ENCODE results near the gene SEPSECS. TPM values are rescaled to one million over a fixed set of nuclear protein-coding genes. Genes with fewer than 3 reads are reported as not detected.

Gene SEPSECS
- total and polyA plus RNA-seq, 4 donors, result 2.8 to 23.2 (median 7.3) TPM

DNA sequence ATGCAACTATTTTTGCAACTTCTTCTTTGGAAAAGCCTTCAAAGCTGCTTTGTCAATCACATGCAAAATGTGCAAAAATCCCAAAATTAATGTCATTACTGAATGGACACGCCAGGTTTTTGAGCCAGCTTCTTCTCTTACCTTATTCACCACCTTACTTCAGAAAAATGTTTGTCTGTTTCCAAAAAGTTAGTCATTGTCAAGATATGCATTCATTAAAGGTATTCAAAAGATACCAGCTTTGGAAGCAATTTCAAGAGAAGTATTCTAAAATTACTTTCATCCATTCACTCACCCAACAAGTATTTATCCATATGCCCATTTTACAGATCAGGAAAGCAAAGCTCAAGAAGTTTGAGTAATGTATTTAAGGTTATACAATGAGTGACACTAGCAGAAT is 2.3 kb upstream of the SEPSECS start:
- no peaks in the 10 kb centered on the region for H3K27me3 ChIP-seq (ENCODE audit: control insufficient read depth in 3 of 3, insufficient read depth in 3 of 3, low read length in 2 of 3)
- ATAC-seq (ENCODE audit: insufficient read depth, low FRiP score) (no peak), DNase-seq (no peak)
- H3K9me3 ChIP-seq (ENCODE audit: control insufficient read depth in 4 of 4, insufficient read depth in 3 of 4, low read length in 3 of 4), result no peaks in the 10 kb centered on the region
- no peak overlapping the region for H3K27ac ChIP-seq (ENCODE audit: low read depth in 1 of 2, low read length in 1 of 2)
- H3K9ac ChIP-seq (ENCODE audit: insufficient read depth in 1 of 2, low read length in 2 of 2), result no peak overlapping the region
- TF ChIP-seq, protein P1, sequence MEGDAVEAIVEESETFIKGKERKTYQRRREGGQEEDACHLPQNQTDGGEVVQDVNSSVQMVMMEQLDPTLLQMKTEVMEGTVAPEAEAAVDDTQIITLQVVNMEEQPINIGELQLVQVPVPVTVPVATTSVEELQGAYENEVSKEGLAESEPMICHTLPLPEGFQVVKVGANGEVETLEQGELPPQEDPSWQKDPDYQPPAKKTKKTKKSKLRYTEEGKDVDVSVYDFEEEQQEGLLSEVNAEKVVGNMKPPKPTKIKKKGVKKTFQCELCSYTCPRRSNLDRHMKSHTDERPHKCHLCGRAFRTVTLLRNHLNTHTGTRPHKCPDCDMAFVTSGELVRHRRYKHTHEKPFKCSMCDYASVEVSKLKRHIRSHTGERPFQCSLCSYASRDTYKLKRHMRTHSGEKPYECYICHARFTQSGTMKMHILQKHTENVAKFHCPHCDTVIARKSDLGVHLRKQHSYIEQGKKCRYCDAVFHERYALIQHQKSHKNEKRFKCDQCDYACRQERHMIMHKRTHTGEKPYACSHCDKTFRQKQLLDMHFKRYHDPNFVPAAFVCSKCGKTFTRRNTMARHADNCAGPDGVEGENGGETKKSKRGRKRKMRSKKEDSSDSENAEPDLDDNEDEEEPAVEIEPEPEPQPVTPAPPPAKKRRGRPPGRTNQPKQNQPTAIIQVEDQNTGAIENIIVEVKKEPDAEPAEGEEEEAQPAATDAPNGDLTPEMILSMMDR (IDR thresholded peaks at IDR 0.05; ENCODE audit: control extremely low read depth, extremely low read depth), result no peak
- WGBS, 2 donors, result 53 to 79% methylated on average over 1 of the region's 1 CpG
- peaks cover 0 to 6% (median 3%) of the 10 kb centered on the region in 4 donors for H3K36me3 ChIP-seq (ENCODE audit: control insufficient read depth in 4 of 4, insufficient read depth in 4 of 4, low read length in 4 of 4)
- H3K4me1 ChIP-seq (ENCODE audit: control insufficient read depth in 5 of 5, insufficient read depth in 5 of 5, low read length in 5 of 5), result peaks cover 1 to 21% (median 4%) of the 10 kb centered on the region in 5 donors
- H3K4me3 ChIP-seq, result no peak overlapping the region

DNA sequence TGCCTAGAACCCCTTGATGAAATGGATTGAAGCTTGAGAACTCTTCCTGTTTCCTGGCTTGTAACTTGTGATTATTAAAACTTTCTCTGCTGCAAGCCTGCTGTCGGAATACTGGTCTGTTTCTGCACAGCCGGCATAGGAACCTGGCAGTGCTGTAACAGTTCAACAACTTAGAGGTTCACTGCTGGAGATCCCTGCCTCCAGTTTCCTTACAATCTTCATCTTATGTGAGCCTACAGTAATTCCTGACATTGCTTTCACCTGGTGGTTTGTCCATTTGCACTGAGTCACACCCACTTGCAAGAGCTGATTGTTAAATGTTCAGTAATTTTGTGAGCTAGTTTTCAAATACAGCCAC is 1.3 kb upstream of the SEPSECS start:
- H3K9ac ChIP-seq (ENCODE audit: insufficient read depth in 1 of 2, low read length in 2 of 2), result peak overlapping the region in 1 of 2 donors; percentile 93
- WGBS, 2 donors, result 15 to 23% methylated on average over 2 of the region's 2 CpGs
- peaks cover 1 to 6% (median 4%) of the 10 kb centered on the region in 4 donors for H3K36me3 ChIP-seq (ENCODE audit: control insufficient read depth in 4 of 4, insufficient read depth in 4 of 4, low read length in 4 of 4)
- DNase-seq, result peak; percentile 21 to 61 (median 54)
- H3K9me3 ChIP-seq (ENCODE audit: control insufficient read depth in 4 of 4, insufficient read depth in 3 of 4, low read length in 3 of 4), result no peaks in the 10 kb centered on the region
- no peaks in the 10 kb centered on the region for H3K27me3 ChIP-seq (ENCODE audit: control insufficient read depth in 3 of 3, insufficient read depth in 3 of 3, low read length in 2 of 3)
- ATAC-seq (ENCODE audit: insufficient read depth, low FRiP score), result no peak
- TF ChIP-seq, protein P1 (IDR thresholded peaks at IDR 0.05; ENCODE audit: control extremely low read depth, extremely low read depth), result no peak
- no peak overlapping the region for H3K4me3 ChIP-seq
- peak overlapping the region; percentile 71 to 80 for H3K27ac ChIP-seq (ENCODE audit: low read depth in 1 of 2, low read length in 1 of 2)
- H3K4me1 ChIP-seq (ENCODE audit: control insufficient read depth in 5 of 5, insufficient read depth in 5 of 5, low read length in 5 of 5), result peaks cover 1 to 21% (median 4%) of the 10 kb centered on the region in 5 donors

DNA sequence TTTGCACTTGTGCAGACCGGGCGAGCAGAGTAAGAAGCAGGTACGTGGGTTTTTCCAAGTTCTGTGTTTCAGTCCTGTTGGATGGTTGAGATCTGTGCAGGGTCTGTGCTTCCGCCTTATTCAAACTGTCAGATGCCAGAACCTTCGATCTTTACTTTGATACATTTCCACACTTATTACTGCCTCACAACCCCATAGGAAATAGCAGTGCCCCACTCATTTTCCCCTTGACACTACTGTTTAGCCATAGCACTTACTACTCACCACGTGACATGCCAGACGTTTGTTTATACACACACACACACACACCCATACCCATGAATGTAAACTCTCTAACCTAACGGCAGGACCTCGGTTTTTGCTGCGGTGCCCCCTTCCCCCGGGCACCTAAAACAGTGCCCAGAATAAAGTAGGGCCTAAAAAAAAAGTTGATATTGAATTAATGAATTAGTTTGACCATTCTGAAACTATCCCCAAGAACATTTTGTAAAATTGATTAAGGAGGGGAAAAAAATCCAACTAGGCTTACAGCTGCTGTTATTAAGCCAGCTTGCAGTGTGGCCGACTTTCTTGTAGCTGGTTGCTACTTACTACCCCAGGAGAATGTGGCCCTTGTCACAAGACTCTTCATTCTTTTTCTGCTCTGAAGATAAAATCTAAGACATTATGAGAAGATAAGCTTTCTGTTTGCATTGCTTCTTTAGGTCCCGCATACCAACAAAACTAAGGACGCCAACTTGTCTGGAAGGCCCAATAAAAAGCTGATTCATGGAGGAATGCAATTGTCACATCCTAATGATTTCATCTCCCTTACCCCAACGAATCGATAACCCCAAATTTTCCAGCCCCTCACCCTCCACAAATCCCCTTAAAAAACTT is 704 bp upstream of the SEPSECS start:
- Histone ChIP-seq H3K36me3 (ENCODE audit: control insufficient read depth in 4 of 4, insufficient read depth in 4 of 4, low read length in 4 of 4) (peaks cover 0 to 6% (median 3%) of the 10 kb centered on the region in 4 donors), H3K4me3 (peak overlapping the region; percentile 98), H3K4me1 (ENCODE audit: control insufficient read depth in 5 of 5, insufficient read depth in 5 of 5, low read length in 5 of 5) (peaks cover 1 to 21% (median 4%) of the 10 kb centered on the region in 5 donors), H3K9me3 (ENCODE audit: control insufficient read depth in 4 of 4, insufficient read depth in 3 of 4, low read length in 3 of 4) (no peaks in the 10 kb centered on the region), H3K27ac (ENCODE audit: low read depth in 1 of 2, low read length in 1 of 2) (peak overlapping the region; percentile 71 to 80), H3K27me3 (ENCODE audit: control insufficient read depth in 3 of 3, insufficient read depth in 3 of 3, low read length in 2 of 3) (no peaks in the 10 kb centered on the region), H3K9ac (ENCODE audit: insufficient read depth in 1 of 2, low read length in 2 of 2) (peak overlapping the region; percentile 21 to 93)
- 1 to 5% methylated on average over 16 of the region's 16 CpGs for WGBS, 2 donors
- TF ChIP-seq, protein P1 (IDR thresholded peaks at IDR 0.05; ENCODE audit: control extremely low read depth, extremely low read depth), result no peak
- DNase-seq (peak in 2 of 3 donors; percentile 14 to 40), ATAC-seq (ENCODE audit: insufficient read depth, low FRiP score) (peak; percentile 14)

Data from lung (tissue), 12 donors.